NT2/D1 (cell line): Measurements from ENCODE around the gene MYRF.

Experiments
- SUZ12 ChIP-seq: IDR thresholded peaks from 2 replicates; pipeline ENCODE4 v1.6.1; 2011; ENCODE audit not compliant: insufficient read length, insufficient read depth; ENCODE audit errors: extremely low read depth
- YY1 ChIP-seq: IDR thresholded peaks from 2 replicates; pipeline ENCODE4 v1.6.1; 2011; ENCODE audit not compliant: insufficient read length, insufficient read depth

- TF ChIP-seq YY1 (no peak), SUZ12 (no peak)
Observed at GRCh38 chr11:61737131-61737530, 15.3 kb upstream of the MYRF start.
